Tibial nerve (tissue), 4 donors: ENCODE results near the gene SLC6A9. TPM values are rescaled to one million over a fixed set of nuclear protein-coding genes. Genes with fewer than 3 reads are reported as not detected.
A peak's percentile ranks its signal among the peaks of the same experiment; 100 is the strongest.

ENCODE experiments used
- DNase-seq, 2 donors: peaks; one replicate each; pipeline ENCODE4 v3.0.0-alpha.2; 2019; ENCODE audit warnings: low spot score in 2 of 2
- H3K27ac ChIP-seq, 4 donors: fragments of 200-600 bp; sonication (generic) in 3 of 4; one replicate each; pipeline ENCODE4 v1.5.1; 2017 to 2019; ENCODE audit warnings: mild to moderate bottlenecking in 1 of 4
- H3K27me3 ChIP-seq, 2 donors: fragments of 200-600 bp; sonication (generic) in 1 of 2; one replicate each; pipeline versions ENCODE4 v1.5.1 to v1.6.0; 2017 to 2019
- H3K36me3 ChIP-seq, 3 donors: fragments of 200-600 bp; sonication (generic); one replicate each; pipeline ENCODE4 v1.5.1; 2018 to 2019
- H3K4me1 ChIP-seq, 4 donors: fragments of 200-600 bp; sonication (generic) in 3 of 4; one replicate each; pipeline ENCODE4 v1.5.1; 2017 to 2019
- H3K4me3 ChIP-seq, 4 donors: fragments of 200-600 bp; sonication (generic) in 3 of 4; one replicate each; pipeline ENCODE4 v1.5.1; 2017 to 2019; ENCODE audit warnings: mild to moderate bottlenecking in 1 of 4, moderate library complexity in 1 of 4
- H3K9me3 ChIP-seq, 4 donors: fragments of 200-600 bp; sonication (generic) in 3 of 4; one replicate each; pipeline ENCODE4 v1.5.1; 2017 to 2019
- CTCF ChIP-seq, 5 experiments: fragments of 200-600 bp in 3 of 5; fragments of 450-650 bp in 2 of 5; sonication (generic) in 3 of 5; IDR thresholded peaks; one replicate each; pipeline ENCODE4 v1.5.1; 2016 to 2019; ENCODE audit warnings: antibody characterized with exemption in 5 of 5, mild to moderate bottlenecking in 3 of 5, moderate library complexity in 2 of 5
- EP300 ChIP-seq, 2 donors: sonication (generic); formaldehyde crosslinking; IDR thresholded peaks; one replicate each; pipeline ENCODE4 v1.6.1; 2017; ENCODE audit warnings: antibody characterized with exemption in 2 of 2, mild to moderate bottlenecking in 1 of 2
- POLR2A ChIP-seq, 2 donors: fragments of 450-650 bp; IDR thresholded peaks; one replicate each; pipeline ENCODE4 v1.6.1; 2017; ENCODE audit warnings: antibody characterized with exemption in 2 of 2, mild to moderate bottlenecking in 2 of 2, moderate library complexity in 2 of 2
- WGBS, 2 donors: methylation state at CpG; one replicate each; pipeline ENCODE4 v1.1.5; 2018; 5-methylcytosine and 5-hydroxymethylcytosine counted together
- total RNA-seq, 4 donors: library from RNA; depleted of rRNA; stranded (reverse); fragments of >200 nt; gene quantifications; one replicate each; pipeline ENCODE4 v1.1.0, GENCODE V29; 2016

SLC6A9 gene
- total RNA-seq, 4 donors from 2014 or later = 0.42 to 1.8 (median 0.83) TPM

GRCh38 chr1:43962324-43962723 lies 68.9 kb downstream of the SLC6A9 start:
- peak overlapping the region in 1 of 4 donors; percentile 12 for H3K27ac ChIP-seq
- H3K4me3 ChIP-seq = no peak overlapping the region
- no peaks in the 10 kb centered on the region for H3K9me3 ChIP-seq
- WGBS, 2 donors = 46 to 52% methylated on average over 2 of the region's 2 CpGs
- H3K4me1 ChIP-seq = peaks cover 0 to 7% (median 0%) of the 10 kb centered on the region in 4 donors
- peaks cover 0 to 94% (median 8%) of the 10 kb centered on the region in 3 donors for H3K36me3 ChIP-seq
- TF ChIP-seq POLR2A (IDR thresholded peaks at IDR 0.05) (no peak), EP300 (IDR thresholded peaks at IDR 0.05) (no peak), CTCF (IDR thresholded peaks at IDR 0.05) (no peak)
- DNase-seq = no peak
- no peaks in the 10 kb centered on the region for H3K27me3 ChIP-seq

GRCh38 chr1:43961692-43962091 lies 69.6 kb downstream of the SLC6A9 start:
- TF ChIP-seq CTCF (IDR thresholded peaks at IDR 0.05) (no peak), EP300 (IDR thresholded peaks at IDR 0.05) (no peak), POLR2A (IDR thresholded peaks at IDR 0.05) (no peak)
- no peak for DNase-seq
- H3K27ac ChIP-seq = peak overlapping the region in 1 of 4 donors; percentile 12
- 70 to 82% methylated on average over 3 of the region's 3 CpGs for WGBS, 2 donors
- no peak overlapping the region for H3K4me3 ChIP-seq
- peaks cover 0 to 7% (median 0%) of the 10 kb centered on the region in 4 donors for H3K4me1 ChIP-seq
- no peaks in the 10 kb centered on the region for H3K9me3 ChIP-seq
- H3K36me3 ChIP-seq = peaks cover 0 to 94% (median 9%) of the 10 kb centered on the region in 3 donors
- no peaks in the 10 kb centered on the region for H3K27me3 ChIP-seq

- Histone ChIP-seq H3K27me3 (no peaks in the 10 kb centered on the region), H3K36me3 (peaks cover 0 to 93% (median 9%) of the 10 kb centered on the region in 3 donors), H3K4me3 (no peak overlapping the region), H3K27ac (no peak overlapping the region), H3K4me1 (peaks cover 0 to 7% (median 0%) of the 10 kb centered on the region in 4 donors), H3K9me3 (no peaks in the 10 kb centered on the region)
- WGBS, 2 donors = 89 to 90% methylated on average over 7 to 8 of the region's 8 CpGs
- TF ChIP-seq EP300 (IDR thresholded peaks at IDR 0.05) = no peak
- no peak for TF ChIP-seq CTCF (IDR thresholded peaks at IDR 0.05)
- no peak for TF ChIP-seq POLR2A (IDR thresholded peaks at IDR 0.05)
- DNase-seq = no peak
Measured at GRCh38 chr1:43960798-43961197, 70.5 kb downstream of the SLC6A9 start.

GRCh38 chr1:43958351-43959255 lies 72.7 kb downstream of the SLC6A9 start:
- Histone ChIP-seq H3K36me3 (peaks cover 0 to 78% (median 9%) of the 10 kb centered on the region in 3 donors), H3K27me3 (no peaks in the 10 kb centered on the region), H3K27ac (no peak overlapping the region), H3K4me1 (peaks cover 0 to 13% (median 0%) of the 10 kb centered on the region in 4 donors), H3K9me3 (no peaks in the 10 kb centered on the region), H3K4me3 (no peak overlapping the region)
- no peak for DNase-seq
- WGBS, 2 donors = 64 to 69% methylated on average over 9 of the region's 9 CpGs
- no peak for TF ChIP-seq EP300 (IDR thresholded peaks at IDR 0.05)
- TF ChIP-seq POLR2A (IDR thresholded peaks at IDR 0.05) = no peak

GRCh38 chr1:43957407-43958040 lies 73.7 kb downstream of the SLC6A9 start:
- WGBS, 2 donors = 87 to 89% methylated on average over 6 to 7 of the region's 7 CpGs
- Histone ChIP-seq H3K4me1 (peaks cover 0 to 19% (median 0%) of the 10 kb centered on the region in 4 donors), H3K36me3 (peaks cover 0 to 67% (median 9%) of the 10 kb centered on the region in 3 donors), H3K4me3 (no peak overlapping the region), H3K27me3 (no peaks in the 10 kb centered on the region), H3K27ac (no peak overlapping the region), H3K9me3 (no peaks in the 10 kb centered on the region)
- DNase-seq = no peak
- TF ChIP-seq CTCF (IDR thresholded peaks at IDR 0.05) (no peak), EP300 (IDR thresholded peaks at IDR 0.05) (no peak), POLR2A (IDR thresholded peaks at IDR 0.05) (no peak)
